Neuron (in vitro differentiated cells): ENCODE data around the gene F8A1.
"Not testable (repeated sequence)": the region's sequence is repeated elsewhere in the genome, so short reads cannot be mapped to it uniquely, and the experiment has no call there.

Experiments
- H2AFZ ChIP-seq: one replicate; pipeline ENCODE4 v1.6.1; 2013; ENCODE audit warnings: low read depth, mild to moderate bottlenecking, inconsistent platforms, low read length, moderate library complexity
- H3K27me3 ChIP-seq: one replicate; pipeline ENCODE4 v1.6.1; 2013; ENCODE audit warnings: low read length; ENCODE audit not compliant: insufficient read depth
- H3K36me3 ChIP-seq: one replicate; pipeline ENCODE4 v1.6.1; 2013; ENCODE audit warnings: low read length; ENCODE audit not compliant: insufficient read depth
- H3K4me1 ChIP-seq: one replicate; pipeline ENCODE4 v1.6.1; 2013; ENCODE audit warnings: low read length; ENCODE audit not compliant: insufficient read depth
- H3K4me3 ChIP-seq: 2 replicates; pipeline ENCODE4 v1.5.1; 2013; ENCODE audit warnings: mild to moderate bottlenecking, low read length, moderate library complexity
- H3K9me3 ChIP-seq: one replicate; pipeline ENCODE4 v1.6.1; 2013; ENCODE audit warnings: low read length

Gene F8A1

GRCh38 chrX:154886069-154886788 is at the start of gene F8A1:
F8A1 (plus strand) TSS chrX:154886355; CDS start chrX:154886375, 20 bp downstream.
- H3K36me3 ChIP-seq, H3K27me3 ChIP-seq, H3K9me3 ChIP-seq, H3K4me3 ChIP-seq, H2AFZ ChIP-seq, H3K4me1 ChIP-seq: not testable (repeated sequence)

- Histone ChIP-seq H3K4me3 (no peak overlapping the region), H3K4me1 (no peaks in the 10 kb centered on the region), H3K27me3 (no peaks in the 10 kb centered on the region), H3K9me3 (no peaks in the 10 kb centered on the region), H2AFZ (no peak overlapping the region), H3K36me3 (no peaks in the 10 kb centered on the region)
Measured at GRCh38 chrX:154840856-154841255, 45.3 kb upstream of the F8A1 start.

GRCh38 chrX:154850957-154851611 is 35.1 kb upstream of the F8A1 start:
- no peaks in the 10 kb centered on the region for H3K27me3 ChIP-seq
- H3K4me3 ChIP-seq, result no peak overlapping the region
- H2AFZ ChIP-seq, result no peak overlapping the region
- no peaks in the 10 kb centered on the region for H3K9me3 ChIP-seq
- H3K36me3 ChIP-seq, result no peaks in the 10 kb centered on the region
- H3K4me1 ChIP-seq, result no peaks in the 10 kb centered on the region

- no peaks in the 10 kb centered on the region for H3K9me3 ChIP-seq
- no peaks in the 10 kb centered on the region for H3K4me1 ChIP-seq
- H3K4me3 ChIP-seq, result no peak overlapping the region
- no peaks in the 10 kb centered on the region for H3K36me3 ChIP-seq
- no peak overlapping the region for H2AFZ ChIP-seq
- H3K27me3 ChIP-seq, result no peaks in the 10 kb centered on the region
Measured at GRCh38 chrX:154855256-154855655, 30.9 kb upstream of the F8A1 start.

- H3K9me3 ChIP-seq, H3K4me3 ChIP-seq, H3K36me3 ChIP-seq, H3K27me3 ChIP-seq, H3K4me1 ChIP-seq, H2AFZ ChIP-seq: not testable (repeated sequence)
Measured at GRCh38 chrX:154868522-154868921, 17.6 kb upstream of the F8A1 start.

GRCh38 chrX:154873329-154873728 is 12.8 kb upstream of the F8A1 start:
- Histone ChIP-seq H3K4me1 (no peaks in the 10 kb centered on the region), H3K27me3 (no peaks in the 10 kb centered on the region), H3K9me3 (no peaks in the 10 kb centered on the region), H3K36me3 (no peaks in the 10 kb centered on the region), H2AFZ (no peak overlapping the region), H3K4me3 (no peak overlapping the region)

GRCh38 chrX:154884069-154884468 is 2.1 kb upstream of the F8A1 start:
- H3K4me1 ChIP-seq, H3K36me3 ChIP-seq, H3K4me3 ChIP-seq, H2AFZ ChIP-seq, H3K27me3 ChIP-seq, H3K9me3 ChIP-seq: not testable (repeated sequence)

GRCh38 chrX:154885057-154885456 is 1.1 kb upstream of the F8A1 start:
- not testable (repeated sequence) for H3K4me1 ChIP-seq, H3K4me3 ChIP-seq

GRCh38 chrX:154885549-154885948 is 606 bp upstream of the F8A1 start:
- H3K4me1 ChIP-seq, H2AFZ ChIP-seq, H3K9me3 ChIP-seq, H3K36me3 ChIP-seq, H3K27me3 ChIP-seq, H3K4me3 ChIP-seq: not testable (repeated sequence)

More at GRCh38 chrX:154885057-154885456, 1.1 kb upstream of the F8A1 start:
- not testable (repeated sequence) for H3K36me3 ChIP-seq, H2AFZ ChIP-seq, H3K9me3 ChIP-seq, H3K27me3 ChIP-seq

GRCh38 chrX:154886789-154887221 is 650 bp downstream of the F8A1 start:
- not testable (repeated sequence) for H3K27me3 ChIP-seq, H2AFZ ChIP-seq, H3K36me3 ChIP-seq, H3K9me3 ChIP-seq, H3K4me1 ChIP-seq, H3K4me3 ChIP-seq

- H3K4me1 ChIP-seq, result no peaks in the 10 kb centered on the region
- no peaks in the 10 kb centered on the region for H3K36me3 ChIP-seq
- no peak overlapping the region for H3K4me3 ChIP-seq
- no peak overlapping the region for H2AFZ ChIP-seq
- H3K27me3 ChIP-seq, result peaks cover 3% of the 10 kb centered on the region
- no peaks in the 10 kb centered on the region for H3K9me3 ChIP-seq
Measured at GRCh38 chrX:154890990-154891639, 5.0 kb downstream of the F8A1 start.

GRCh38 chrX:154892296-154892695 is 6.1 kb downstream of the F8A1 start:
- no peaks in the 10 kb centered on the region for H3K9me3 ChIP-seq
- no peak overlapping the region for H2AFZ ChIP-seq
- peaks cover 3% of the 10 kb centered on the region for H3K27me3 ChIP-seq
- no peaks in the 10 kb centered on the region for H3K4me1 ChIP-seq
- no peak overlapping the region for H3K4me3 ChIP-seq
- H3K36me3 ChIP-seq, result no peaks in the 10 kb centered on the region

- Histone ChIP-seq H3K27me3 (no peaks in the 10 kb centered on the region), H3K9me3 (no peaks in the 10 kb centered on the region)
Measured at GRCh38 chrX:154900323-154900722, 14.2 kb downstream of the F8A1 start.

More at GRCh38 chrX:154900323-154900722, 14.2 kb downstream of the F8A1 start:
- no peaks in the 10 kb centered on the region for H3K36me3 ChIP-seq
- H2AFZ ChIP-seq, result no peak overlapping the region
- H3K4me1 ChIP-seq, result no peaks in the 10 kb centered on the region
- no peak overlapping the region for H3K4me3 ChIP-seq
